Measurements from ENCODE around the gene FAM13B.

The FAM13B gene

DNA sequence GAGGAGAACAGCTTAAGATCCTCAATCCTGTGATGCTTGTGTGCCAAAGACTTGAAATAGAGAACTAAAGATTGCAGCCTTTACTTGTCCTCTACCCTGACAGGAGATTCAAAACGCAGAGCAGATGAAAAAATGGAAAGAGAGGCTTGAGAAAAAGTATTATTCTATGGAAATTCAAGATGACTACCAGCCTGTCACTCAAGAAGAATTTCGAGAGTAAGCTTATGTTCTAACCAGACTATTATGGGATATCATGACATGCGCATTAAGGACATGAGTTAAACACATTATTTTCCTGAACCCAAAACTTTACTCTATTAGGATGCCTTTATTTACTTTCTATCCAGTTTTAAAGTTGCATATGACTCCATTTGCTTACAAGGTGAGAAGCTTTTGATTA, 97.2 kb downstream of the FAM13B start:
- no peak overlapping the region for H3K4me3 ChIP-seq (ENCODE audit: low read depth, low read length)
- TF ChIP-seq MYC (IDR thresholded peaks at IDR 0.05; ENCODE audit: low read depth, low read length) (no peak), POLR2A (IDR thresholded peaks at IDR 0.05; ENCODE audit: extremely low read depth, insufficient read length) (no peak)
- TF ChIP-seq, protein P1, sequence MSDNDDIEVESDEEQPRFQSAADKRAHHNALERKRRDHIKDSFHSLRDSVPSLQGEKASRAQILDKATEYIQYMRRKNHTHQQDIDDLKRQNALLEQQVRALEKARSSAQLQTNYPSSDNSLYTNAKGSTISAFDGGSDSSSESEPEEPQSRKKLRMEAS (IDR thresholded peaks at IDR 0.05; ENCODE audit: low read depth, low read length): no peak
- TF ChIP-seq, protein P2, sequence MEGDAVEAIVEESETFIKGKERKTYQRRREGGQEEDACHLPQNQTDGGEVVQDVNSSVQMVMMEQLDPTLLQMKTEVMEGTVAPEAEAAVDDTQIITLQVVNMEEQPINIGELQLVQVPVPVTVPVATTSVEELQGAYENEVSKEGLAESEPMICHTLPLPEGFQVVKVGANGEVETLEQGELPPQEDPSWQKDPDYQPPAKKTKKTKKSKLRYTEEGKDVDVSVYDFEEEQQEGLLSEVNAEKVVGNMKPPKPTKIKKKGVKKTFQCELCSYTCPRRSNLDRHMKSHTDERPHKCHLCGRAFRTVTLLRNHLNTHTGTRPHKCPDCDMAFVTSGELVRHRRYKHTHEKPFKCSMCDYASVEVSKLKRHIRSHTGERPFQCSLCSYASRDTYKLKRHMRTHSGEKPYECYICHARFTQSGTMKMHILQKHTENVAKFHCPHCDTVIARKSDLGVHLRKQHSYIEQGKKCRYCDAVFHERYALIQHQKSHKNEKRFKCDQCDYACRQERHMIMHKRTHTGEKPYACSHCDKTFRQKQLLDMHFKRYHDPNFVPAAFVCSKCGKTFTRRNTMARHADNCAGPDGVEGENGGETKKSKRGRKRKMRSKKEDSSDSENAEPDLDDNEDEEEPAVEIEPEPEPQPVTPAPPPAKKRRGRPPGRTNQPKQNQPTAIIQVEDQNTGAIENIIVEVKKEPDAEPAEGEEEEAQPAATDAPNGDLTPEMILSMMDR (IDR thresholded peaks at IDR 0.05; ENCODE audit: low read depth, low read length): no peak
- no peak for DNase-seq (ENCODE audit: low read depth)

DNA sequence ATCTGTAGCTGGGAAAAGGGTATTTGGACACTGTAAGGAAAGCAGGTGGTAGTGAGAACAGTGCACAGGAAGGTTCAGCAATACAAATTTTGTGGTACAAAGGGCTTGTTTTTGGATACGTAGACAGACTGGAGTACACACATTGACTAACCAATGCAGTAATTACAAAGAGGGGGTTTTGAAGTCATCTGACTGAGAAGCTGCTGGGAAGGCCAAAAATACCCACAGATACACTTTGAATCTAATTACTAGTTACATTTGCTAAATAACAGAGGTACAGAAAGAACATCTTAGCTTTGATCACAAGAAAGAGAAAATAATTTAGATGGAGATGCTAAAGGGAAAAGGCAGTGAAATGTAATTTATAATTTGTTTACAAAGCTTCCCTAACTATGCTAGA, 97.7 kb downstream of the FAM13B start:
- no peak for DNase-seq (ENCODE audit: low read depth)
- TF ChIP-seq, protein P1 (IDR thresholded peaks at IDR 0.05; ENCODE audit: low read depth, low read length): no peak
- TF ChIP-seq MYC (IDR thresholded peaks at IDR 0.05; ENCODE audit: low read depth, low read length) (no peak), POLR2A (IDR thresholded peaks at IDR 0.05; ENCODE audit: extremely low read depth, insufficient read length) (no peak)
- TF ChIP-seq, protein P2 (IDR thresholded peaks at IDR 0.05; ENCODE audit: low read depth, low read length): no peak

DNA sequence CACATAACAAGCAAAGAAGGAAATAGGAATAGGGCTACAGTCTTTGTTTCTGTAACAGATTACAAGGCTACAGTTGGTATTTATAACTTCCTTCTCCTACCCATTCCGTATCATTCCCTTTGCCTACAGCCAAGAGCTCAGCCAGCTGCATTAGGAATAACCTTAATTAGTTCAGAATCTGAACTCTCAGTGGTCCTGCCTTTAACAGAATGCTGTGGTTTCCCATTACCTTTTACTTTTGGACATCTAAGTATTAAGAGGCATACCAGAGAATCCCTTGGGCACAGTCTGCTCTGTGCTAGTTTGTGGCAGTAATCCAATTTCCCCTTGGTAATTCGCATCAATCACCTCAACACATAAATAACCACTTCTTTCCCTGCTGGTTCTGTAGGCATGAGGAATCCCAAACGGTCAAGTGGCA, 99.4 kb downstream of the FAM13B start:
- no peak for DNase-seq (ENCODE audit: low read depth)
- H3K4me3 ChIP-seq (ENCODE audit: low read depth, low read length): no peak overlapping the region
- TF ChIP-seq, protein P1 (IDR thresholded peaks at IDR 0.05; ENCODE audit: low read depth, low read length): no peak
- TF ChIP-seq, protein P2 (IDR thresholded peaks at IDR 0.05; ENCODE audit: low read depth, low read length): no peak
- TF ChIP-seq POLR2A (IDR thresholded peaks at IDR 0.05; ENCODE audit: extremely low read depth, insufficient read length) (no peak), MYC (IDR thresholded peaks at IDR 0.05; ENCODE audit: low read depth, low read length) (no peak)

More for the DNA sequence above, 97.7 kb downstream of the FAM13B start:
- H3K4me3 ChIP-seq (ENCODE audit: low read depth, low read length): no peak overlapping the region

DNA sequence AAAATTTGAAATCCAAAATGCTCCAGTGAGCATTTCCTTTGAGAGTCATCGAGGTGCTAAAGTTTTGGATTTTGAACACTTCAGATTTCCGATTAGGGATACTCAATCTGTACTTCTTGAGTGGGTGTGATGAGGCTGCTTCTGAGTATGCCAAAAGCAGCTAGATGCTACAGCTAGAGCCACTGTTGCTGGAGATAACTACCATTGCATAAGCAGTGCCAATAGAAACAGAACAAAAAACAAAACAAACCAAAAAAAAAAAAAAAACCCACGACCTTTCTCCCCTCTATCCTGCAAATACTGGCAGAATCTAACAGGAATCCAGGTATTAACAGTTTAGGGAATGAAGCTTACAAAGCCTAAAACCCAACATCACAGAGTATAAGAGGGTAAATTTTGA, 100.1 kb downstream of the FAM13B start:
- TF ChIP-seq, protein P2 (IDR thresholded peaks at IDR 0.05; ENCODE audit: low read depth, low read length): no peak
- TF ChIP-seq POLR2A (IDR thresholded peaks at IDR 0.05; ENCODE audit: extremely low read depth, insufficient read length) (no peak), MYC (IDR thresholded peaks at IDR 0.05; ENCODE audit: low read depth, low read length) (no peak)
- TF ChIP-seq, protein P1 (IDR thresholded peaks at IDR 0.05; ENCODE audit: low read depth, low read length): no peak

DNA sequence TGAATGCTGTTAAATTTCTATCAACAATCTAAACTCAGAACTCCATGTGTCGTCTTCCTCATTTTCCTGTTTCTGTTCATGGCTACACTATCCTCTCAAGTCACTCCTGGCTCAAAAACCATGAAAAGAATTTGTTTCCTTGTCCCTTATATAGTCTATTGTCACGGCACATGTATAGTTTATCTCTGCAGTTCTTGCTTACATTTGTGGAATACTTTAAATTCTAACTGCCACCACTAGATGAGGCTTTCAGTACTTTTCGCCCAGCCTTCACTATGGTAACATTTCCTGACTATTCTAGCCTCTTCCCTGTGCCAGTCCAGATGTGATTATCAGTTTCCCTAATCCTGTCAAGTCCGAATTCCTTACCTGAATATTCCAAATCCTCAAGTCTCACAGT, 109.0 kb downstream of the FAM13B start:
- no peak overlapping the region for H3K4me3 ChIP-seq (ENCODE audit: low read depth, low read length)
- no peak for DNase-seq (ENCODE audit: low read depth)
- TF ChIP-seq, protein P2 (IDR thresholded peaks at IDR 0.05; ENCODE audit: low read depth, low read length): no peak
- TF ChIP-seq POLR2A (IDR thresholded peaks at IDR 0.05; ENCODE audit: extremely low read depth, insufficient read length) (no peak), MYC (IDR thresholded peaks at IDR 0.05; ENCODE audit: low read depth, low read length) (no peak)
- TF ChIP-seq, protein P1 (IDR thresholded peaks at IDR 0.05; ENCODE audit: low read depth, low read length): no peak

More for the DNA sequence above, 100.1 kb downstream of the FAM13B start:
- no peak for DNase-seq (ENCODE audit: low read depth)
- H3K4me3 ChIP-seq (ENCODE audit: low read depth, low read length): no peak overlapping the region

Measured in NB4 (cell line).